CD4-positive, alpha-beta T cell (primary cell): Measurements from ENCODE around the gene KLHL33. TPM values are rescaled to one million over a fixed set of nuclear protein-coding genes. Genes with fewer than 3 reads are reported as not detected.
A peak's percentile ranks its signal among the peaks of the same experiment; 100 is the strongest.

Source experiments
- ATAC-seq: fragments of 200-7000 bp; cut with Tn5 transposase; one replicate; pipeline ENCODE4 v1.10.0; 2022; ENCODE audit warnings: mild to moderate bottlenecking; ENCODE audit not compliant: poor library complexity
- CTCF ChIA-PET: fragments of 350-600 bp; sonication (Branson Sonifier 250); formaldehyde crosslinking; loops from one replicate; lab custom pipeline; 2021; ENCODE audit warnings: antibody characterized with exemption, inconsistent platforms; lab: Charles Lee
- POLR2A ChIA-PET: fragments of 350-600 bp; sonication (Branson Sonifier 250); formaldehyde crosslinking; loops from one replicate; lab custom pipeline; 2021; ENCODE audit warnings: antibody characterized with exemption, inconsistent platforms; lab: Charles Lee
- DNase-seq, 14 experiments: peaks; one replicate each; pipeline ENCODE4 v3.0.0-alpha.2; 2013 to 2020; ENCODE audit warnings: mixed read lengths in 2 of 14
- H3K27ac ChIP-seq, 2 donors: one replicate each; pipeline versions ENCODE4 v1.5.1 to v1.7.0; 2013; ENCODE audit warnings: low read length in 2 of 2, low read depth in 1 of 2, mild to moderate bottlenecking in 1 of 2
- H3K27me3 ChIP-seq, 2 experiments: 1 replicate in 1 of 2; 2 replicates in 1 of 2; pipeline versions ENCODE4 v1.6.1 to v1.7.0; 2013; ENCODE audit warnings: low read length in 2 of 2, control low read depth in 1 of 2, mild to moderate bottlenecking in 1 of 2, moderate library complexity in 1 of 2; ENCODE audit not compliant: insufficient read depth in 2 of 2, control insufficient read depth in 1 of 2
- H3K36me3 ChIP-seq: one replicate; pipeline ENCODE4 v1.6.1; 2013; ENCODE audit warnings: low read length, control low read depth; ENCODE audit not compliant: insufficient read depth
- H3K4me1 ChIP-seq: one replicate; pipeline ENCODE4 v1.6.1; 2013; ENCODE audit warnings: low read length, control low read depth; ENCODE audit not compliant: insufficient read depth
- H3K4me3 ChIP-seq: one replicate; pipeline ENCODE4 v1.5.1; 2013; ENCODE audit warnings: mild to moderate bottlenecking, low read length, moderate library complexity
- H3K9me3 ChIP-seq, 2 experiments: 1 replicate in 1 of 2; 2 replicates in 1 of 2; pipeline versions ENCODE4 v1.6.1 to v1.7.0; 2013; ENCODE audit warnings: low read length in 2 of 2, mild to moderate bottlenecking in 2 of 2, control low read depth in 1 of 2, moderate library complexity in 1 of 2; ENCODE audit not compliant: control insufficient read depth in 1 of 2, insufficient read depth in 1 of 2
- H3K27ac Mint-ChIP-seq: one replicate; pipeline ENCODE4 v1.8.0; 2020; ENCODE audit warnings: mixed read lengths
- H3K27me3 Mint-ChIP-seq: one replicate; pipeline ENCODE4 v1.8.0; 2021; ENCODE audit warnings: mixed read lengths
- H3K36me3 Mint-ChIP-seq: one replicate; pipeline ENCODE4 v1.8.0; 2021; ENCODE audit warnings: low read depth, mixed read lengths
- H3K4me1 Mint-ChIP-seq: one replicate; pipeline ENCODE4 v1.8.0; 2021; ENCODE audit warnings: low read depth, mixed read lengths
- H3K4me3 Mint-ChIP-seq: one replicate; pipeline ENCODE4 v1.8.0; 2020; ENCODE audit warnings: mild to moderate bottlenecking, mixed read lengths
- H3K9me3 Mint-ChIP-seq: one replicate; pipeline ENCODE4 v1.8.0; 2020; ENCODE audit warnings: mixed read lengths
- intact Hi-C, 2 experiments: fragments of 100-400 bp; cut with DNase I in 1 of 2; cut with micrococcal nuclease in 1 of 2; formaldehyde crosslinking; loops; one replicate each; pipeline versions ENCODE4 v1.15.1 to v1.9.0; 2023 to 2025; cut with DNase I, micrococcal nuclease
- total RNA-seq, 174 experiments: library from RNA in 2 of 174; stranded (reverse) in 2 of 174; gene quantifications; one replicate each; pipeline ENCODE4 v1.2.3 and lab custom pipeline; 2021 to 2026
- TF ChIP-seq, protein P1 (sequence below): fragments of 200-600 bp; IDR thresholded peaks from one replicate; pipeline ENCODE4 v1.8.0; 2022; ENCODE audit warnings: antibody characterized with exemption, mild to moderate bottlenecking

KLHL33 gene
- total RNA-seq, 2 experiments from 2014 or later: 0.19 to 0.31 TPM

DNA sequence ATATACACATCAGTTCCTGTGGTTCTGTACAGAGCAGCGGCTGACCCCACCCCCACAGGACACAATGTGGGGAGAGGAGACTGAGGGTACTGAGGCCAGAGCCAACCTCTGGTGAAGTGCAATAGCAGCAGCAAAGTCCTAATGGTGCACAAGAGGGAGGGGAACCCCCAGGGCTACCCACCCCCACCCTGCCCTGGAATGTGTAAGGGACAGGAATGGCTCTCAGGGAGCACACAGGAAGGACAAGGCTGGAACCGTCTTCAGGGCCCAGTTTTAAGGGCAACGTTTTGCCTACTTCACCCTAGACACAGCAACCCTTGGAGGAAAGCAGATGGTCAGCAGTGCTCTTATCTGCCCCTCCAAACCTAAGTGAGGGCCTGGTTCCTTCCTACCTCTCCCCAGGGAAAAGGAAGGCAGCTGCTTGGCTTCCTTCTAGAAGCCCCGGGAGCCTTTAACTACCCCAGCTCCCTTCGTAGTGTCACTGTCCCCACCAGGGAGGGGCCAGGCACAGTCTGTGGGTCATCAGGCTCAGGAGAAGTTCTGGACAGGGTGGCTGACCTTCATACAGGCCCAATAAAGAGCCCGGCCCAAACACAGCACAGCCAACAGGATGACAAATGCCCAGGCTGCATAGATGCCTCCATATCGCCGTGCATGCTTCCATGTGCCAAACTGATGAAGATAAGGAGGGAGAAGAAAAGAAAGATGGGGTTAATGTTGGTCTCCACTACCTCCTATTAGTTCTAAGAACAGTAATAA, 22.2 kb upstream of the KLHL33 start:
- peaks cover 36% of the 10 kb centered on the region for H3K36me3 Mint-ChIP-seq
- no peak overlapping the region for H3K27ac ChIP-seq

DNA sequence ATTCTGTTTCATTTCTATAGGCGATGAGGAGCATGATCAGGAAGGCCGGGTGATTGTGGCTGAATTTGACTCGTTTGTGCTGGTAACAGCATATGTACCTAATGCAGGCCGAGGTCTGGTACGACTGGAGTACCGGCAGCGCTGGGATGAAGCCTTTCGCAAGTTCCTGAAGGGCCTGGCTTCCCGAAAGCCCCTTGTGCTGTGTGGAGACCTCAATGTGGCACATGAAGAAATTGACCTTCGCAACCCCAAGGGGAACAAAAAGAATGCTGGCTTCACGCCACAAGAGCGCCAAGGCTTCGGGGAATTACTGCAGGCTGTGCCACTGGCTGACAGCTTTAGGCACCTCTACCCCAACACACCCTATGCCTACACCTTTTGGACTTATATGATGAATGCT, 21.0 kb upstream of the KLHL33 start:
- no peak for ATAC-seq
- Mint-ChIP-seq H3K9me3 (no peaks in the 10 kb centered on the region), H3K27ac (no peak overlapping the region), H3K27me3 (no peaks in the 10 kb centered on the region), H3K4me1 (peaks cover 25% of the 10 kb centered on the region), H3K36me3 (peaks cover 46% of the 10 kb centered on the region), H3K4me3 (peak overlapping the region; percentile 38)
- Histone ChIP-seq H3K27me3 (no peaks in the 10 kb centered on the region), H3K36me3 (peaks cover 47% of the 10 kb centered on the region), H3K4me3 (no peak overlapping the region), H3K9me3 (no peaks in the 10 kb centered on the region), H3K4me1 (peaks cover 52% of the 10 kb centered on the region), H3K27ac (no peak overlapping the region)
- TF ChIP-seq, protein P1, sequence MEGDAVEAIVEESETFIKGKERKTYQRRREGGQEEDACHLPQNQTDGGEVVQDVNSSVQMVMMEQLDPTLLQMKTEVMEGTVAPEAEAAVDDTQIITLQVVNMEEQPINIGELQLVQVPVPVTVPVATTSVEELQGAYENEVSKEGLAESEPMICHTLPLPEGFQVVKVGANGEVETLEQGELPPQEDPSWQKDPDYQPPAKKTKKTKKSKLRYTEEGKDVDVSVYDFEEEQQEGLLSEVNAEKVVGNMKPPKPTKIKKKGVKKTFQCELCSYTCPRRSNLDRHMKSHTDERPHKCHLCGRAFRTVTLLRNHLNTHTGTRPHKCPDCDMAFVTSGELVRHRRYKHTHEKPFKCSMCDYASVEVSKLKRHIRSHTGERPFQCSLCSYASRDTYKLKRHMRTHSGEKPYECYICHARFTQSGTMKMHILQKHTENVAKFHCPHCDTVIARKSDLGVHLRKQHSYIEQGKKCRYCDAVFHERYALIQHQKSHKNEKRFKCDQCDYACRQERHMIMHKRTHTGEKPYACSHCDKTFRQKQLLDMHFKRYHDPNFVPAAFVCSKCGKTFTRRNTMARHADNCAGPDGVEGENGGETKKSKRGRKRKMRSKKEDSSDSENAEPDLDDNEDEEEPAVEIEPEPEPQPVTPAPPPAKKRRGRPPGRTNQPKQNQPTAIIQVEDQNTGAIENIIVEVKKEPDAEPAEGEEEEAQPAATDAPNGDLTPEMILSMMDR: no peak
- ChIA-PET POLR2A (interaction anchor here (3.2 to 3.8 kb wide), 2 partner anchors 13 to 226 kb away, joined by 22 to 33 read pairs; partner anchors contain the start of genes PNP and RNASE4), CTCF (interaction anchor here (1.8 kb wide), 1 partner anchor 113 kb away, joined by 4 read pairs; the partner anchor contains the start of gene PARP2)
- DNase-seq: no peak
- intact Hi-C loops: loop anchor here in 1 of 2 experiments (5.0 kb wide), 4 partner anchors 45 to 995 kb away; partner anchors contain the start of genes CCNB1IP1 and TEP1

More for the DNA sequence above, 22.2 kb upstream of the KLHL33 start:
- Histone ChIP-seq H3K27me3 (no peaks in the 10 kb centered on the region), H3K4me1 (peaks cover 57% of the 10 kb centered on the region), H3K36me3 (peaks cover 41% of the 10 kb centered on the region), H3K9me3 (no peaks in the 10 kb centered on the region), H3K4me3 (no peak overlapping the region)
- Mint-ChIP-seq H3K4me1 (peaks cover 26% of the 10 kb centered on the region), H3K27ac (peak overlapping the region; percentile 87), H3K4me3 (peak overlapping the region; percentile 26), H3K27me3 (no peaks in the 10 kb centered on the region), H3K9me3 (no peaks in the 10 kb centered on the region)
- DNase-seq (no peak), ATAC-seq (no peak)
- intact Hi-C loops: loop anchor here in 1 of 2 experiments (5.0 kb wide), 4 partner anchors 46 to 994 kb away; partner anchors contain the start of genes CCNB1IP1 and TEP1
- ChIA-PET CTCF (no interaction called here), POLR2A (interaction anchor here (1.4 kb wide), 1 partner anchor 12 kb away, joined by 4 read pairs; no protein-coding TSS in a partner anchor)
- TF ChIP-seq, protein P1: no peak

DNA sequence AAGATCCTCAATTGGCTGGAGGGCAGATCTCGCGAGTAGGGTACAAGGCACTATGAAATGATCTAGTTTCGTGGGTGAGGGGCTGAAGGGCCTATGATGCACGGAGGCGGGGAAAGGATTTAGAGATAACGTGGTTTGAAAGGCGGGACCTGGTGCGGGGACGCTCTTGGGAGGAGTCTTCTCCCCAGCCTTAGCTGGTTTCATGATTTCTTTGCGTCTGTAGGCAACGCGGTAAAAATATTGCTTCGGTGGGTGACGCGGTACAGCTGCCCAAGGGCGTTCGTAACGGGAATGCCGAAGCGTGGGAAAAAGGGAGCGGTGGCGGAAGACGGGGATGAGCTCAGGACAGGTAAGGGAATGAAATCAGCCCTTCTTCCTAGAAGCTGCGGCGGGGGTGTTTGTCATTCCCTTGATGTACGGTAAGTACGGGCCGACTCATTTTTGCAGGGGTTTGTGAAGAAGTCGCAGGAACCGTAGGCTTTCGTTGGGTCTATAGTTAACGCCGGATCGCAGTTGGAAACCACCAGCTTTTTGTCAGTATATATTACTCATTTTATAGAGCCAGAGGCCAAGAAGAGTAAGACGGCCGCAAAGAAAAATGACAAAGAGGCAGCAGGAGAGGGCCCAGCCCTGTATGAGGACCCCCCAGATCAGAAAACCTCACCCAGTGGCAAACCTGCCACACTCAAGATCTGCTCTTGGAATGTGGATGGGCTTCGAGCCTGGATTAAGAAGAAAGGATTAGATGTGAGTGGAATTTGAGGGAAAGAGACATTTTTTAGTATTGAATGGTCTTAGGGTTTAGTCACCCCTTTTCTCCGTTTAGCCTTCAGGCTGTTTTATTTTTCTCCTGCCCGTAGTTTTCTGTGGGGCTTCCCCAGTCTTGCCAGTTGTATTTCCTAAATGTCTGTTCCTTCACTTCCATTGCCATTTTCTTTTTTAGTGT, 19.7 kb upstream of the KLHL33 start:
- peaks cover 60% of the 10 kb centered on the region for H3K36me3 ChIP-seq
- intact Hi-C loops: loop anchor here (1.0 to 5.0 kb wide), 10 partner anchors 13 to 997 kb away; partner anchors contain the start of genes CCNB1IP1 (in 2 of the 2), PNP (in 2 of the 2) and TEP1 (in 2 of the 2)
- H3K9me3 ChIP-seq: no peaks in the 10 kb centered on the region
- peak; percentile 73 for ATAC-seq
- peaks cover 42% of the 10 kb centered on the region for H3K36me3 Mint-ChIP-seq
- no peak overlapping the region for H3K27ac Mint-ChIP-seq
- peak overlapping the region; percentile 66 for H3K4me3 ChIP-seq
- H3K27ac ChIP-seq: peak overlapping the region; percentile 92 to 97
- no peaks in the 10 kb centered on the region for H3K9me3 Mint-ChIP-seq
- H3K27me3 Mint-ChIP-seq: no peaks in the 10 kb centered on the region
- H3K27me3 ChIP-seq: no peaks in the 10 kb centered on the region
- H3K4me1 Mint-ChIP-seq: peaks cover 15% of the 10 kb centered on the region
- no peak overlapping the region for H3K4me3 Mint-ChIP-seq
- TF ChIP-seq, protein P1: no peak
- ChIA-PET POLR2A (interaction anchor here (0.7 to 3.8 kb wide), 27 partner anchors 8 to 227 kb away, joined by 3 to 33 read pairs (median 5); partner anchors contain the start of genes CCNB1IP1, PARP2, PNP and RNASE4), CTCF (interaction anchor here (0.6 to 1.8 kb wide), 6 partner anchors 14 to 157 kb away, joined by 3 to 7 read pairs (median 4); partner anchors contain the start of genes PARP2, PNP and TEP1)
- peak in 7 of 14 experiments; percentile 62 to 92 (median 83) for DNase-seq
- H3K4me1 ChIP-seq: peaks cover 46% of the 10 kb centered on the region
